Adrenal gland (tissue), 12 donors: ENCODE data around the gene NNAT. TPM values are rescaled to one million over a fixed set of nuclear protein-coding genes. Genes with fewer than 3 reads are reported as not detected.
"Not testable (repeated sequence)": the region's sequence is repeated elsewhere in the genome, so short reads cannot be mapped to it uniquely, and the experiment has no call there.

Source experiments
- DNase-seq, 7 donors: peaks; one replicate each; pipeline ENCODE4 v3.0.0-alpha.2; 2019 to 2020
- H3K27ac ChIP-seq, 5 donors: fragments of 200-600 bp; sonication (generic) in 4 of 5; 1 replicate in 3 of 5; 2 replicates in 2 of 5; pipeline versions ENCODE4 v1.5.1 to v1.8.0; 2016 to 2020; ENCODE audit warnings: mild to moderate bottlenecking in 1 of 5
- H3K27me3 ChIP-seq: fragments of 200-600 bp; 2 replicates; pipeline ENCODE4 v1.8.0; 2021
- H3K36me3 ChIP-seq, 2 donors: fragments of 200-600 bp; replicated peaks in 1 of 2; 1 replicate in 1 of 2; 2 replicates in 1 of 2; pipeline versions ENCODE4 v1.5.1 to v1.8.0; 2018 to 2022
- H3K4me1 ChIP-seq, 2 donors: fragments of 200-600 bp; replicated peaks in 1 of 2; 1 replicate in 1 of 2; 2 replicates in 1 of 2; pipeline versions ENCODE4 v1.5.1 to v1.8.0; 2018 to 2021
- H3K4me3 ChIP-seq, 4 donors: fragments of 200-600 bp; sonication (generic) in 3 of 4; one replicate each; pipeline ENCODE4 v1.5.1; 2016 to 2018
- H3K9me3 ChIP-seq, 3 donors: fragments of 200-600 bp; sonication (generic) in 1 of 3; replicated peaks in 1 of 3; 1 replicate in 2 of 3; 2 replicates in 1 of 3; pipeline versions ENCODE4 v1.5.1 to v1.8.0; 2016 to 2021
- POLR2A ChIP-seq, 2 donors: fragments of 450-650 bp; IDR thresholded peaks; one replicate each; pipeline ENCODE4 v1.6.1; 2017; ENCODE audit warnings: antibody characterized with exemption in 2 of 2, mild to moderate bottlenecking in 2 of 2, moderate library complexity in 1 of 2
- WGBS, 4 donors: extraction: QIAGEN DNeasy Blood & Tissue Kit in 2 of 4; methylation state at CpG; one replicate each; pipeline versions ENCODE4 v1.1.5 to v1.1.7; 2013 to 2017; 5-methylcytosine and 5-hydroxymethylcytosine counted together
- intact Hi-C, 2 donors: fragments of 100-400 bp; cut with DNase I; formaldehyde crosslinking; loops; one replicate each; pipeline versions ENCODE4 v1.14.1 to v1.15.0; 2022 to 2023
- polyA plus RNA-seq, 3 donors: library from polyadenylated mRNA; stranded (reverse); fragments of 200-250 nt in 2 of 3; fragments of 350-450 nt in 1 of 3; fragmentation: Illumina TruSeq in 1 of 3; extraction: RNeasy Lipid Tissue Mini Kit (QIAGEN cat#74804) in 1 of 3; gene quantifications; one replicate each; pipeline ENCODE4 v1.2.3, GENCODE V29; 2013 to 2014
- total RNA-seq, 9 donors: library from RNA; depleted of rRNA in 4 of 9; stranded (reverse); fragments of >200 nt in 4 of 9; fragments of 120-200 nt in 1 of 9; fragmentation: NEBNext Ultra II Directional in 1 of 9; extraction: Animal tissue kit (Norgen Biotek cat#: 25700) in 1 of 9; gene quantifications; one replicate each; pipeline versions ENCODE4 v1.1.0 to v1.2.4, GENCODE V29; 2013 to 2023
- TF ChIP-seq, protein P1 (sequence below), 6 experiments: fragments of 450-650 bp in 4 of 6; fragments of 200-600 bp in 2 of 6; sonication (generic) in 1 of 6; IDR thresholded peaks; 1 replicate in 5 of 6; 2 replicates in 1 of 6; pipeline versions ENCODE4 v1.5.1 to v1.8.0; 2016 to 2021; ENCODE audit warnings: antibody characterized with exemption in 6 of 6, mild to moderate bottlenecking in 2 of 6, moderate library complexity in 1 of 6
- donor health status: healthy with polysubstance abuse.
- donor health status: Bipolar disorder and iron deficiency.
- donor health status: DM: yes; HTN: yes; CAD: no.
- donor health status: DM: no; HTN: no; CAD: no.
- donor health status: DM: no; HTN: no; CAD: no.
- donor health status: DM: yes; HTN: yes; CAD: no.

The NNAT gene
- total and polyA plus RNA-seq, 12 donors: 0.22 to 23.5 (median 6.7) TPM; not detected in 2

GRCh38 chr20:37540001-37540400 is 19.0 kb downstream of the NNAT start:
- TF ChIP-seq, protein P1, sequence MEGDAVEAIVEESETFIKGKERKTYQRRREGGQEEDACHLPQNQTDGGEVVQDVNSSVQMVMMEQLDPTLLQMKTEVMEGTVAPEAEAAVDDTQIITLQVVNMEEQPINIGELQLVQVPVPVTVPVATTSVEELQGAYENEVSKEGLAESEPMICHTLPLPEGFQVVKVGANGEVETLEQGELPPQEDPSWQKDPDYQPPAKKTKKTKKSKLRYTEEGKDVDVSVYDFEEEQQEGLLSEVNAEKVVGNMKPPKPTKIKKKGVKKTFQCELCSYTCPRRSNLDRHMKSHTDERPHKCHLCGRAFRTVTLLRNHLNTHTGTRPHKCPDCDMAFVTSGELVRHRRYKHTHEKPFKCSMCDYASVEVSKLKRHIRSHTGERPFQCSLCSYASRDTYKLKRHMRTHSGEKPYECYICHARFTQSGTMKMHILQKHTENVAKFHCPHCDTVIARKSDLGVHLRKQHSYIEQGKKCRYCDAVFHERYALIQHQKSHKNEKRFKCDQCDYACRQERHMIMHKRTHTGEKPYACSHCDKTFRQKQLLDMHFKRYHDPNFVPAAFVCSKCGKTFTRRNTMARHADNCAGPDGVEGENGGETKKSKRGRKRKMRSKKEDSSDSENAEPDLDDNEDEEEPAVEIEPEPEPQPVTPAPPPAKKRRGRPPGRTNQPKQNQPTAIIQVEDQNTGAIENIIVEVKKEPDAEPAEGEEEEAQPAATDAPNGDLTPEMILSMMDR (IDR thresholded peaks at IDR 0.05): no peak
- no peak for TF ChIP-seq POLR2A (IDR thresholded peaks at IDR 0.05)
- no peak for DNase-seq
- Histone ChIP-seq H3K36me3 (no peaks in the 10 kb centered on the region), H3K4me3 (no peak overlapping the region), H3K4me1 (peaks cover 0 to 4% of the 10 kb centered on the region in 2 donors), H3K9me3 (no peaks in the 10 kb centered on the region), H3K27ac (no peak overlapping the region), H3K27me3 (no peaks in the 10 kb centered on the region)
- intact Hi-C loops: no loop called here
- WGBS, 4 donors: 41 to 63% (median 47%) methylated on average over 5 of the region's 5 CpGs

DNA sequence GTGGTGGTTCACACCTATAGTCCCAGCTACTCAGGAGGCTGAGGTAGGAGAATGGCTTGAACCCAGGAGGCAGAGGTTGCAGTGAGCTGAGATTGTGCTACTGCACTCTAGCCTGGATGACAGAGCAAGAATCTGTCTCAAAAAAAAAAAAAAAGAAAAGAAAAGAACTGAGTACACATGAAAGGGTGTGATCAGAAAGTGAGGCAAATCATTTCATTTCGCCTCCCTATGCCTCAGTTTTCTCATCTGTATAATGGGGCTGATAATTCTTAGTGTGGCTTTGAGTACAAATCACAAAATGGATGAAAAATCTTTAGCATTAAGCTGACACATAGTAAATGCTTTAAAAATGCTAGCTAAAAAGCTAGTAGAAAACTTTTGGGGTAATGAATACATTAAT is 19.8 kb downstream of the NNAT start:
- DNase-seq, H3K27ac ChIP-seq, H3K9me3 ChIP-seq, H3K36me3 ChIP-seq, intact Hi-C loops, H3K4me1 ChIP-seq, H3K27me3 ChIP-seq, H3K4me3 ChIP-seq: not testable (repeated sequence)
- 68 to 89% (median 72%) methylated on average over 1 of the region's 1 CpG for WGBS, 4 donors

DNA sequence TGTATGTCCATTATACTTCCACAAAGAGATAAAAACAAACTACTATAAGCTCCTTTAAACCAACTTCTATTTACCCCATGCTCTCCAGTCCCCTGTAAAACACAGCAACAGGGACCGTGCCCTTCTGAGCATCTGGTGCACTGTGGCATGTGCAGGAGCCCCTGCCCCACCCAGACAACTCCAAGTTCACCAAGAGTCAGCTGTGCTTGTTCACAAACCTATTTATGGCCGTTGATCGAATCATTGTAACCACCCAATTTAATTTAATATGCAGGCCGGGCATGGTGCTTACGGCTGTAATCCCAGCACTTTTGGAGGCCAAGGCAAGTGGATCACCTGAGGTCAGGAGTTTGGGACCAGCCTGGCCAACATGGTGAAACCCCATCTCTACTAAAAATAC is 20.3 kb downstream of the NNAT start:
- Histone ChIP-seq H3K36me3 (no peaks in the 10 kb centered on the region), H3K4me1 (peaks cover 0 to 4% of the 10 kb centered on the region in 2 donors), H3K4me3 (no peak overlapping the region), H3K27me3 (no peaks in the 10 kb centered on the region), H3K9me3 (no peaks in the 10 kb centered on the region), H3K27ac (no peak overlapping the region)
- no peak for TF ChIP-seq POLR2A (IDR thresholded peaks at IDR 0.05)
- WGBS, 4 donors: 83 to 91% (median 87%) methylated on average over 5 of the region's 5 CpGs
- DNase-seq: peak in 2 of 7 donors; percentile 4 to 51
- intact Hi-C loops: no loop called here

DNA sequence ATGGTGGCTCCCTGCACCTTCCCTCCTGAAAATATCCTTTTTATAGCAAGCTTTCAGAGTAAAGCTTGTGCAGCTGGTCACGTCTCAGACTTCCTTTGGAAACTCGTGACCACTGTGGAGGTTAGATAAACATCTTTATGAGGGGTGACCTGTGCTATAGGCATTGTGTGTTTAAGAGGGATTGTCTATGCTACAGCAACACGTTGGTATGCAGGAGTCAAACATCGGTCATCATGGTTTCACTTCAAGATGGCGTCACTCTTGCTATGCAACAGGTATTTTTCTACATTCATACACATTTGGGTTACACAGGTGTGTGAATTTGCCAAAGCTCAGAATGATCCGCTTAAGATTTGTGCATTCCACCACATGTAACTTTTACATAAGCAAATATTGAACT is 21.2 kb downstream of the NNAT start:
- Histone ChIP-seq H3K36me3 (no peaks in the 10 kb centered on the region), H3K9me3 (no peaks in the 10 kb centered on the region), H3K27ac (no peak overlapping the region), H3K4me1 (peaks cover 0 to 4% of the 10 kb centered on the region in 2 donors), H3K27me3 (no peaks in the 10 kb centered on the region), H3K4me3 (no peak overlapping the region)
- no peak for DNase-seq
- intact Hi-C loops: no loop called here
- TF ChIP-seq, protein P1 (IDR thresholded peaks at IDR 0.05): no peak
- TF ChIP-seq POLR2A (IDR thresholded peaks at IDR 0.05): no peak
- WGBS, 4 donors: 66 to 73% (median 67%) methylated on average over 6 of the region's 6 CpGs

- Histone ChIP-seq H3K36me3 (no peaks in the 10 kb centered on the region), H3K4me1 (peaks cover 0 to 4% of the 10 kb centered on the region in 2 donors), H3K27ac (no peak overlapping the region), H3K4me3 (no peak overlapping the region), H3K9me3 (no peaks in the 10 kb centered on the region), H3K27me3 (no peaks in the 10 kb centered on the region)
- 8 to 38% (median 32%) methylated on average over 3 of the region's 3 CpGs for WGBS, 4 donors
- TF ChIP-seq POLR2A (IDR thresholded peaks at IDR 0.05): no peak
- TF ChIP-seq, protein P1 (IDR thresholded peaks at IDR 0.05): peak in 5 of 6 experiments; percentile 27 to 40 (median 37)
- intact Hi-C loops: no loop called here
- DNase-seq: peak in 3 of 7 donors; percentile 18 to 43 (median 34)
Measured at GRCh38 chr20:37543828-37544227, 22.8 kb downstream of the NNAT start.
